Medulla oblongata (tissue), 1 donor: ENCODE results near the gene ST3GAL6.
A peak's percentile ranks its signal among the peaks of the same experiment; 100 is the strongest.

Experiments used
- DNase-seq: peaks from one replicate; pipeline ENCODE4 v3.0.0-alpha.2; 2015; ENCODE audit errors: extremely low spot score

The ST3GAL6 gene

GRCh38 chr3:98740324-98740723, 22.8 kb upstream of the ST3GAL6 start:
- no peak for DNase-seq

GRCh38 chr3:98741121-98741716, 21.9 kb upstream of the ST3GAL6 start:
- DNase-seq = no peak

GRCh38 chr3:98743071-98743470, 20.1 kb upstream of the ST3GAL6 start:
- no peak for DNase-seq

GRCh38 chr3:98744283-98744682, 18.9 kb upstream of the ST3GAL6 start:
- DNase-seq = no peak

GRCh38 chr3:98745718-98746117, 17.4 kb upstream of the ST3GAL6 start:
- no peak for DNase-seq

- no peak for DNase-seq
Observed at GRCh38 chr3:98746122-98746521, 17.0 kb upstream of the ST3GAL6 start.

- DNase-seq = no peak
Observed at GRCh38 chr3:98746882-98747281, 16.3 kb upstream of the ST3GAL6 start.

GRCh38 chr3:98750276-98750919, 12.7 kb upstream of the ST3GAL6 start:
- DNase-seq = no peak

- DNase-seq = no peak
Observed at GRCh38 chr3:98754483-98754882, 8.7 kb upstream of the ST3GAL6 start.

- no peak for DNase-seq
Observed at GRCh38 chr3:98755601-98756000, 7.5 kb upstream of the ST3GAL6 start.

GRCh38 chr3:98759629-98760028, 3.5 kb upstream of the ST3GAL6 start:
- DNase-seq = no peak

- peak; percentile 60 for DNase-seq
Observed at GRCh38 chr3:98761643-98762229, 1.4 kb upstream of the ST3GAL6 start.

GRCh38 chr3:98763819-98764418, 779 bp downstream of the ST3GAL6 start:
- DNase-seq = no peak

- DNase-seq = peak; percentile 50
Observed at GRCh38 chr3:98764472-98764884, 1.3 kb downstream of the ST3GAL6 start.

- no peak for DNase-seq
Observed at GRCh38 chr3:98765721-98766120, 2.6 kb downstream of the ST3GAL6 start.

GRCh38 chr3:98766924-98767323, 3.8 kb downstream of the ST3GAL6 start:
- DNase-seq = no peak

GRCh38 chr3:98768961-98769360, 5.8 kb downstream of the ST3GAL6 start:
- DNase-seq = no peak

GRCh38 chr3:98769448-98769847, 6.3 kb downstream of the ST3GAL6 start:
- DNase-seq = no peak

- peak; percentile 89 for DNase-seq
Observed at GRCh38 chr3:98770261-98771039, 7.3 kb downstream of the ST3GAL6 start.

- DNase-seq = no peak
Observed at GRCh38 chr3:98772022-98772421, 8.9 kb downstream of the ST3GAL6 start.

GRCh38 chr3:98775459-98776139, 12.5 kb downstream of the ST3GAL6 start:
- no peak for DNase-seq

- no peak for DNase-seq
Observed at GRCh38 chr3:98776140-98776493, 13.0 kb downstream of the ST3GAL6 start.
